ENCODE data around the gene PLXNA4.

Gene PLXNA4

GRCh38 chr7:132110692-132111091 is 465.6 kb downstream of the PLXNA4 start:
- WGBS (ENCODE audit: extremely low coverage, insufficient coverage, low lambda C conversion rate) = no CpG with 5 or more reads among the region's 3 CpGs
- H3K27me3 ChIP-seq (ENCODE audit: insufficient read depth, low read length, poor library complexity) = no peaks in the 10 kb centered on the region
- H2AK5ac ChIP-seq (ENCODE audit: low read length) = no peak overlapping the region
- DNase-seq = no peak
- H3K18ac ChIP-seq (ENCODE audit: low read length) = no peak overlapping the region
- no peak overlapping the region for H3K4me2 ChIP-seq (ENCODE audit: low read length)
- H3K23ac ChIP-seq (ENCODE audit: low read length) = no peak overlapping the region
- no peak overlapping the region for H2BK5ac ChIP-seq (ENCODE audit: low read length)
- H3K4me3 ChIP-seq (ENCODE audit: low read length) = no peak overlapping the region
- no peak overlapping the region for H3K4ac ChIP-seq (ENCODE audit: low read depth, low read length)
- H3K36me3 ChIP-seq (ENCODE audit: control insufficient read depth, insufficient read depth, low read length) = no peaks in the 10 kb centered on the region
- H4K8ac ChIP-seq (ENCODE audit: low read depth, low read length) = no peak overlapping the region
- H3K27ac ChIP-seq (ENCODE audit: low read depth, low read length) = no peak overlapping the region
- H4K5ac ChIP-seq (ENCODE audit: low read length) = no peak overlapping the region
- no peaks in the 10 kb centered on the region for H3K4me1 ChIP-seq (ENCODE audit: control insufficient read depth, low read depth, low read length)
- H2BK15ac ChIP-seq (replicated peaks; ENCODE audit: low read depth) = no peak overlapping the region
- H3K56ac ChIP-seq (ENCODE audit: low read length) = no peak overlapping the region
- no peak overlapping the region for H2BK120ac ChIP-seq (ENCODE audit: low read depth, low read length)
- no peak overlapping the region for H3K9ac ChIP-seq (ENCODE audit: low read length)
- H3K79me2 ChIP-seq (ENCODE audit: control insufficient read depth, insufficient read depth, low read length) = no peaks in the 10 kb centered on the region
- no peaks in the 10 kb centered on the region for H3K79me1 ChIP-seq (ENCODE audit: low read length)

- Histone ChIP-seq H3K79me1 (ENCODE audit: low read length) (no peaks in the 10 kb centered on the region), H2BK5ac (ENCODE audit: low read length) (no peak overlapping the region), H3K56ac (ENCODE audit: low read length) (no peak overlapping the region), H3K18ac (ENCODE audit: low read length) (no peak overlapping the region), H2AK5ac (ENCODE audit: low read length) (no peak overlapping the region), H3K4me1 (ENCODE audit: control insufficient read depth, low read depth, low read length) (no peaks in the 10 kb centered on the region), H3K23ac (ENCODE audit: low read length) (no peak overlapping the region), H3K27ac (ENCODE audit: low read depth, low read length) (no peak overlapping the region), H3K4me2 (ENCODE audit: low read length) (no peak overlapping the region), H4K5ac (ENCODE audit: low read length) (no peak overlapping the region), H3K4ac (ENCODE audit: low read depth, low read length) (no peak overlapping the region), H3K9ac (ENCODE audit: low read length) (no peak overlapping the region), H3K4me3 (ENCODE audit: low read length) (no peak overlapping the region), H3K79me2 (ENCODE audit: control insufficient read depth, insufficient read depth, low read length) (no peaks in the 10 kb centered on the region), H2BK15ac (replicated peaks; ENCODE audit: low read depth) (no peak overlapping the region), H3K27me3 (ENCODE audit: insufficient read depth, low read length, poor library complexity) (no peaks in the 10 kb centered on the region), H2BK120ac (ENCODE audit: low read depth, low read length) (no peak overlapping the region), H3K36me3 (ENCODE audit: control insufficient read depth, insufficient read depth, low read length) (no peaks in the 10 kb centered on the region), H4K8ac (ENCODE audit: low read depth, low read length) (no peak overlapping the region)
- DNase-seq = no peak
- WGBS (ENCODE audit: extremely low coverage, insufficient coverage, low lambda C conversion rate) = no CpG with 5 or more reads among the region's 1 CpG
Measured at GRCh38 chr7:132109769-132110168, 466.5 kb downstream of the PLXNA4 start.

GRCh38 chr7:132108563-132108962 is 467.7 kb downstream of the PLXNA4 start:
- no peak overlapping the region for H3K18ac ChIP-seq (ENCODE audit: low read length)
- H3K27me3 ChIP-seq (ENCODE audit: insufficient read depth, low read length, poor library complexity) = no peaks in the 10 kb centered on the region
- no peak overlapping the region for H2BK5ac ChIP-seq (ENCODE audit: low read length)
- H2AK5ac ChIP-seq (ENCODE audit: low read length) = no peak overlapping the region
- no CpG with 5 or more reads among the region's 4 CpGs for WGBS (ENCODE audit: extremely low coverage, insufficient coverage, low lambda C conversion rate)
- H2BK15ac ChIP-seq (replicated peaks; ENCODE audit: low read depth) = no peak overlapping the region
- H3K56ac ChIP-seq (ENCODE audit: low read length) = no peak overlapping the region
- H3K27ac ChIP-seq (ENCODE audit: low read depth, low read length) = no peak overlapping the region
- H3K79me1 ChIP-seq (ENCODE audit: low read length) = no peaks in the 10 kb centered on the region
- no peak overlapping the region for H3K4me2 ChIP-seq (ENCODE audit: low read length)
- H3K79me2 ChIP-seq (ENCODE audit: control insufficient read depth, insufficient read depth, low read length) = no peaks in the 10 kb centered on the region
- no peak overlapping the region for H4K8ac ChIP-seq (ENCODE audit: low read depth, low read length)
- no peak overlapping the region for H3K4ac ChIP-seq (ENCODE audit: low read depth, low read length)
- H3K23ac ChIP-seq (ENCODE audit: low read length) = no peak overlapping the region
- H2BK120ac ChIP-seq (ENCODE audit: low read depth, low read length) = no peak overlapping the region
- no peak overlapping the region for H3K4me3 ChIP-seq (ENCODE audit: low read length)
- no peaks in the 10 kb centered on the region for H3K4me1 ChIP-seq (ENCODE audit: control insufficient read depth, low read depth, low read length)
- no peak overlapping the region for H3K9ac ChIP-seq (ENCODE audit: low read length)
- H3K36me3 ChIP-seq (ENCODE audit: control insufficient read depth, insufficient read depth, low read length) = no peaks in the 10 kb centered on the region
- no peak for DNase-seq
- no peak overlapping the region for H4K5ac ChIP-seq (ENCODE audit: low read length)

GRCh38 chr7:132106491-132106890 is 469.8 kb downstream of the PLXNA4 start:
- Histone ChIP-seq H3K9ac (ENCODE audit: low read length) (no peak overlapping the region), H2BK120ac (ENCODE audit: low read depth, low read length) (no peak overlapping the region), H3K79me1 (ENCODE audit: low read length) (no peaks in the 10 kb centered on the region), H2AK5ac (ENCODE audit: low read length) (no peak overlapping the region), H3K18ac (ENCODE audit: low read length) (no peak overlapping the region), H3K4ac (ENCODE audit: low read depth, low read length) (no peak overlapping the region), H3K56ac (ENCODE audit: low read length) (no peak overlapping the region), H3K23ac (ENCODE audit: low read length) (no peak overlapping the region), H3K79me2 (ENCODE audit: control insufficient read depth, insufficient read depth, low read length) (no peaks in the 10 kb centered on the region), H3K4me2 (ENCODE audit: low read length) (no peak overlapping the region), H4K8ac (ENCODE audit: low read depth, low read length) (no peak overlapping the region), H3K27me3 (ENCODE audit: insufficient read depth, low read length, poor library complexity) (no peaks in the 10 kb centered on the region), H3K36me3 (ENCODE audit: control insufficient read depth, insufficient read depth, low read length) (no peaks in the 10 kb centered on the region), H3K4me1 (ENCODE audit: control insufficient read depth, low read depth, low read length) (no peaks in the 10 kb centered on the region), H4K5ac (ENCODE audit: low read length) (no peak overlapping the region), H3K27ac (ENCODE audit: low read depth, low read length) (no peak overlapping the region), H2BK15ac (replicated peaks; ENCODE audit: low read depth) (no peak overlapping the region), H2BK5ac (ENCODE audit: low read length) (no peak overlapping the region), H3K4me3 (ENCODE audit: low read length) (no peak overlapping the region)
- no CpG with 5 or more reads among the region's 7 CpGs for WGBS (ENCODE audit: extremely low coverage, insufficient coverage, low lambda C conversion rate)
- no peak for DNase-seq

- Histone ChIP-seq H3K4me2 (ENCODE audit: low read length) (no peak overlapping the region), H4K8ac (ENCODE audit: low read depth, low read length) (no peak overlapping the region)
- no CpG with 5 or more reads among the region's 3 CpGs for WGBS (ENCODE audit: extremely low coverage, insufficient coverage, low lambda C conversion rate)
Measured at GRCh38 chr7:132105096-132105495, 471.2 kb downstream of the PLXNA4 start.

GRCh38 chr7:132103718-132104117 is 472.6 kb downstream of the PLXNA4 start:
- H2BK120ac ChIP-seq (ENCODE audit: low read depth, low read length) = no peak overlapping the region
- H3K18ac ChIP-seq (ENCODE audit: low read length) = no peak overlapping the region
- H3K36me3 ChIP-seq (ENCODE audit: control insufficient read depth, insufficient read depth, low read length) = no peaks in the 10 kb centered on the region
- no peak overlapping the region for H4K5ac ChIP-seq (ENCODE audit: low read length)
- H3K27ac ChIP-seq (ENCODE audit: low read depth, low read length) = no peak overlapping the region
- H3K9ac ChIP-seq (ENCODE audit: low read length) = no peak overlapping the region
- H3K56ac ChIP-seq (ENCODE audit: low read length) = no peak overlapping the region
- no peaks in the 10 kb centered on the region for H3K79me2 ChIP-seq (ENCODE audit: control insufficient read depth, insufficient read depth, low read length)
- H2BK15ac ChIP-seq (replicated peaks; ENCODE audit: low read depth) = no peak overlapping the region
- H3K4me1 ChIP-seq (ENCODE audit: control insufficient read depth, low read depth, low read length) = no peaks in the 10 kb centered on the region
- H4K8ac ChIP-seq (ENCODE audit: low read depth, low read length) = no peak overlapping the region
- H2BK5ac ChIP-seq (ENCODE audit: low read length) = no peak overlapping the region
- no peak for DNase-seq
- no peak overlapping the region for H3K4me3 ChIP-seq (ENCODE audit: low read length)
- no peaks in the 10 kb centered on the region for H3K27me3 ChIP-seq (ENCODE audit: insufficient read depth, low read length, poor library complexity)
- WGBS (ENCODE audit: extremely low coverage, insufficient coverage, low lambda C conversion rate) = no CpG with 5 or more reads among the region's 3 CpGs
- H3K23ac ChIP-seq (ENCODE audit: low read length) = no peak overlapping the region
- H2AK5ac ChIP-seq (ENCODE audit: low read length) = no peak overlapping the region
- H3K4me2 ChIP-seq (ENCODE audit: low read length) = no peak overlapping the region
- no peak overlapping the region for H3K4ac ChIP-seq (ENCODE audit: low read depth, low read length)
- H3K79me1 ChIP-seq (ENCODE audit: low read length) = no peaks in the 10 kb centered on the region

More at GRCh38 chr7:132105096-132105495, 471.2 kb downstream of the PLXNA4 start:
- Histone ChIP-seq H3K18ac (ENCODE audit: low read length) (no peak overlapping the region), H3K4me3 (ENCODE audit: low read length) (no peak overlapping the region), H3K79me1 (ENCODE audit: low read length) (no peaks in the 10 kb centered on the region), H4K5ac (ENCODE audit: low read length) (no peak overlapping the region), H3K23ac (ENCODE audit: low read length) (no peak overlapping the region), H3K27me3 (ENCODE audit: insufficient read depth, low read length, poor library complexity) (no peaks in the 10 kb centered on the region), H3K79me2 (ENCODE audit: control insufficient read depth, insufficient read depth, low read length) (no peaks in the 10 kb centered on the region), H3K36me3 (ENCODE audit: control insufficient read depth, insufficient read depth, low read length) (no peaks in the 10 kb centered on the region), H3K56ac (ENCODE audit: low read length) (no peak overlapping the region), H2AK5ac (ENCODE audit: low read length) (no peak overlapping the region), H2BK5ac (ENCODE audit: low read length) (no peak overlapping the region), H3K4ac (ENCODE audit: low read depth, low read length) (no peak overlapping the region), H3K9ac (ENCODE audit: low read length) (no peak overlapping the region), H2BK120ac (ENCODE audit: low read depth, low read length) (no peak overlapping the region), H3K4me1 (ENCODE audit: control insufficient read depth, low read depth, low read length) (no peaks in the 10 kb centered on the region), H2BK15ac (replicated peaks; ENCODE audit: low read depth) (no peak overlapping the region), H3K27ac (ENCODE audit: low read depth, low read length) (no peak overlapping the region)
- no peak for DNase-seq
